HUES64 (cell line): Measurements from ENCODE around the gene SETBP1.

Source experiments
- H3K27ac ChIP-seq: 2 replicates; pipeline ENCODE4 v1.7.0; 2013; ENCODE audit warnings: low read depth, low read length, inconsistent platforms
- H3K27me3 ChIP-seq: 2 replicates; pipeline ENCODE4 v1.6.1; 2013; ENCODE audit warnings: mild to moderate bottlenecking, low read length; ENCODE audit not compliant: insufficient read depth
- H3K36me3 ChIP-seq: 2 replicates; pipeline ENCODE4 v1.6.1; 2013; ENCODE audit warnings: mild to moderate bottlenecking, low read length; ENCODE audit not compliant: insufficient read depth
- H3K4me1 ChIP-seq: 2 replicates; pipeline ENCODE4 v1.6.1; 2013; ENCODE audit warnings: mild to moderate bottlenecking, low read length, moderate library complexity; ENCODE audit not compliant: insufficient read depth
- H3K4me3 ChIP-seq: 2 replicates; pipeline ENCODE4 v1.5.1; 2013; ENCODE audit warnings: mild to moderate bottlenecking, low read length, moderate library complexity
- H3K9ac ChIP-seq: 2 replicates; pipeline ENCODE4 v1.6.1; 2013; ENCODE audit warnings: mild to moderate bottlenecking, low read depth, low read length
- H3K9me3 ChIP-seq: 2 replicates; pipeline ENCODE4 v1.6.1; 2013; ENCODE audit warnings: low read depth, low read length; ENCODE audit not compliant: insufficient read depth
- WGBS: fragments of 150-250, 120-280 bp; methylation state at CpG from one replicate; pipeline ENCODE4 v1.1.7; 2013; ENCODE audit warnings: missing lambda C conversion rate; 5-methylcytosine and 5-hydroxymethylcytosine counted together

The SETBP1 gene

DNA sequence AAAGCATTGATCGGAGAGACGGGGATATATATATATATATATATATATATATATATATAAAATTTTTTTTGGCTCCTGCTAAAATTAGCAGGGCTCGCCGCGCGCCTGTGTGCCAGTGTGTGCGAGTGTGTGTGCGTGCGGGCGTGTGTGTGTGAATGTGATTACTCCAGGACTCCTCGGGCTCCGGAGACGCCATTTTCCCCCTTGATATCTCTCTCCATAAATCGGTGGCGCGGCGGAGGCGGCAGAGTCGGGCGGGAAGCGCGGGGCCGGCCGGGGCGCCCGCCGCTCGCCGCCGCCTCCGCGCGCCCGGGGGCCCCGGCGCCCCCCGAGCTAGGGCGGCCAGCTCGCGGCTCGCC is 795 bp upstream of the SETBP1 start:
- under 1% methylated on average over 39 of the region's 41 CpGs for WGBS
- Histone ChIP-seq H3K9ac (peak overlapping the region; percentile 74), H3K27me3 (peaks cover 14% of the 10 kb centered on the region), H3K27ac (no peak overlapping the region; the same call in 1 of the 2 replicates), H3K36me3 (no peaks in the 10 kb centered on the region), H3K9me3 (no peaks in the 10 kb centered on the region), H3K4me3 (peak overlapping the region; percentile 60), H3K4me1 (peaks cover 25% of the 10 kb centered on the region)

DNA sequence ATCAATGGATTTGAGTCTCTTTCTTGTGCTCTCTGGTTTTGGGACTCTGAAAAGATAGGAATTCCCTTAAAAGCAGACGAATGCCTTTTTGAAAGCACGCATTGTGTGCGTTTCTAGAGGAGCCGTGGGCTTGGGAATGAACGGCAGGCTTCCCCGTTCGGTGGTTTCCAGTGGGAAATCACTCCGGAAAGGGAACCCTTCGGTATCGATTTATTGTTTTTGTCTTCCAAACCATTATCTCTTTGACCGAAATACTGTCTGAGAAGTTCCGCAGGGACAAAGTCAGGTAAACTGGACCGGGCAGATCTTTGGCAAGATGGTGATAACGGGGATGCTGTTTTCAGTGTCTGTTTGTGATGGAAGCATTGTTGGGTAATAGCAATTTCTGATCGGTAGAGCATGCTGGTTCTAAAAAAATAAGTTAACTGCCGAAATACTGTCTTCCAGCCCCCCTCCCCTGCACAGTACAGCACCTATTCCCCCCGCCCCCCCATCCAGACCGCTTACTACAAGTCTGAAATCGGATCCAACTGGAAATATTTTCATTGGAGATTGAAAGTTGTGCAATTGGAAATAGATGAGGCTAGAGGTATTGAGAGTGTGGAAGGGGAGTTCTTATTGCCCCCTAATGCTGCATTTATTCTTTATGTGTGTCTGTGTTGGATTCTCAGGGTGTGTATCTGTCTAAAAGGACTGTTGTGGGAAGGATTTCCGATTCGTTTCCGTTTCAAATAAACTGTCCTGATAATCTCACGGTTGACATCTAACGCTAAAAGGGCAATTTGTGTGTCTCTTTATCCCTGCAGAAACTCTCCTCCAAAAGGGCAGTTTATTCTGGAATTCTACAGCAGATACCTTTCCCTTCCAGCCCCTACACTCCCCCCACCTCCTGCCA is 635 bp downstream of the SETBP1 start:
- Histone ChIP-seq H3K4me1 (peaks cover 25% of the 10 kb centered on the region), H3K4me3 (peak overlapping the region; percentile 60), H3K36me3 (no peaks in the 10 kb centered on the region), H3K9me3 (no peaks in the 10 kb centered on the region), H3K27me3 (peaks cover 14% of the 10 kb centered on the region), H3K9ac (peak overlapping the region; percentile 51; the same call in 1 of the 2 replicates), H3K27ac (no peak overlapping the region)
- WGBS: 12% methylated on average over 22 of the region's 24 CpGs

GRCh38 chr18:44682201-44682870 is 1.6 kb downstream of the SETBP1 start:
- H3K27ac ChIP-seq: peak overlapping the region; percentile 59; the same call in 1 of the 2 replicates
- no peaks in the 10 kb centered on the region for H3K36me3 ChIP-seq
- peaks cover 25% of the 10 kb centered on the region for H3K4me1 ChIP-seq
- H3K27me3 ChIP-seq: peaks cover 14% of the 10 kb centered on the region
- H3K9ac ChIP-seq: peak overlapping the region; percentile 25; the same call in 1 of the 2 replicates
- peak overlapping the region; percentile 60 for H3K4me3 ChIP-seq
- 7% methylated on average over 11 of the region's 12 CpGs for WGBS
- H3K9me3 ChIP-seq: no peaks in the 10 kb centered on the region

GRCh38 chr18:44682871-44683221 is 2.2 kb downstream of the SETBP1 start:
- Histone ChIP-seq H3K9ac (peak overlapping the region; percentile 25; the same call in 1 of the 2 replicates), H3K27me3 (peaks cover 14% of the 10 kb centered on the region), H3K4me3 (peak overlapping the region; percentile 60)

GRCh38 chr18:44683556-44683955 is 2.9 kb downstream of the SETBP1 start:
- H3K9ac ChIP-seq: no peak overlapping the region
- no peaks in the 10 kb centered on the region for H3K9me3 ChIP-seq
- H3K27me3 ChIP-seq: peaks cover 14% of the 10 kb centered on the region
- no peak overlapping the region for H3K4me3 ChIP-seq
- H3K36me3 ChIP-seq: no peaks in the 10 kb centered on the region
- H3K27ac ChIP-seq: no peak overlapping the region
- peaks cover 23% of the 10 kb centered on the region for H3K4me1 ChIP-seq

More at GRCh38 chr18:44682871-44683221, 2.2 kb downstream of the SETBP1 start:
- Histone ChIP-seq H3K36me3 (no peaks in the 10 kb centered on the region), H3K9me3 (no peaks in the 10 kb centered on the region), H3K4me1 (peaks cover 25% of the 10 kb centered on the region), H3K27ac (peak overlapping the region; percentile 59; the same call in 1 of the 2 replicates)
- 2% methylated on average over 4 of the region's 4 CpGs for WGBS

DNA sequence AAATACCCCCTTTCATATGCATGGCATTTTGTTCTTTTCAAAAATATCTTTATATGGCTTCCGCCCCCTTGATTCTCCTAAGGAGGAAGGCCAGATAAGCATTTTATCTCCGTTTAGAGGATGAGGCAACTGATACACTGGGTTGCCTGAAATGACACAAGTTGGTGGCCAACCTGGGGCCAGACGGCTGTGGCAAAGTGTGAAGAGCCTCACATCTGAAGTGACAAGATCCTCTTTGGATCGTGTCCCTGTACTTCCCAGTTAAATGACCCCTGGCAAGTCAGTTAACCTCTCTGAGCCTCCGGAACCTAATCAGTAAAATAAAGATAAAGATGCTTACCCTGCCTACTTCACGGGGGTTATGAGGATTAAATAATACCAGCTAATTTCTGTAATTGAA is 4.6 kb downstream of the SETBP1 start:
- no peaks in the 10 kb centered on the region for H3K9me3 ChIP-seq
- H3K27ac ChIP-seq: no peak overlapping the region
- peaks cover 14% of the 10 kb centered on the region for H3K27me3 ChIP-seq
- H3K4me3 ChIP-seq: no peak overlapping the region
- H3K36me3 ChIP-seq: no peaks in the 10 kb centered on the region
- peaks cover 21% of the 10 kb centered on the region for H3K4me1 ChIP-seq
- H3K9ac ChIP-seq: no peak overlapping the region
- WGBS: 83% methylated on average over 6 of the region's 6 CpGs

DNA sequence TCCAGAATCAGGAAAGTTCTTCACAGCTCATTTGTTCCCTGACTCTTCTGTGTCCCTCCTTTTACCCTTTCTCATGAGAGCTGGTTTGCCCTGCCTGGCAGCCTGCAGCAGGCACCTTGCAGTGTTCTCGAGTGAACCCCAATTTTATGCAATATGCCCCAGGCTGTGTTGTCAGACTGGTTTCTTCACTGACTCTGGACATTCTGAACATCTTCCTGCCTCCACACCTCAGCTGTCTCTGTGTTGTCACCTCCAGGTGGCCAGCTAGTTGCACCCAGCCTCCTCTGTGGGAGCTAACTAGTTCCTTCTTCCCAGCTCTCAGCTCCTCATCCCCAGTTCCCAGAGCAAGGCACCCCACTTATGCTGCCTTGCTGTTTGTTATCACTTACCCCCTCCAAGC is 5.5 kb downstream of the SETBP1 start:
- no peaks in the 10 kb centered on the region for H3K9me3 ChIP-seq
- H3K36me3 ChIP-seq: no peaks in the 10 kb centered on the region
- WGBS: 85% methylated on average over 1 of the region's 1 CpG
- no peak overlapping the region for H3K4me3 ChIP-seq
- H3K27ac ChIP-seq: no peak overlapping the region
- peaks cover 21% of the 10 kb centered on the region for H3K4me1 ChIP-seq
- peaks cover 10% of the 10 kb centered on the region for H3K27me3 ChIP-seq
- no peak overlapping the region for H3K9ac ChIP-seq

DNA sequence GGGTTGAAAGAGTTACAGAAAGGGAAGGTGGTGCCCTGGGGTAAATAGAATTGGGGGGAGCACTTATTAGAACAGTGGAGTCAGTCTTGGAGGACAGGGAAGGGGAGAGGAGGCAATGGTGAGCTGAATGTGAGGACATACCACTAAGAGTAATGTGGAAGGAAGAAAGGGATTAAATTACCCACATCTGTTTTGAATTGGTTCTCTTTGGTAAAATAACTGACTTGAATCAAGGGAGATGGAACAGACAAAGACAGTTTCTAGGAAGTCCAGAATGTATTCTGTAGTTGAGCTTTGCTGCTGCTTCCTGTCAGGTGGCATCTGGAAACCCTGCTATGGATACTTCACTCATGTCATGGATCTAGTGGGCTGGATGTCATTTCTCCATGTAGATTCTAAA is 6.7 kb downstream of the SETBP1 start:
- H3K36me3 ChIP-seq: no peaks in the 10 kb centered on the region
- H3K27me3 ChIP-seq: no peaks in the 10 kb centered on the region
- no peaks in the 10 kb centered on the region for H3K9me3 ChIP-seq
- peaks cover 15% of the 10 kb centered on the region for H3K4me1 ChIP-seq
- H3K27ac ChIP-seq: no peak overlapping the region
- H3K9ac ChIP-seq: no peak overlapping the region
- H3K4me3 ChIP-seq: no peak overlapping the region

GRCh38 chr18:44689736-44690135 is 9.0 kb downstream of the SETBP1 start:
- Histone ChIP-seq H3K4me1 (no peaks in the 10 kb centered on the region), H3K36me3 (no peaks in the 10 kb centered on the region), H3K27ac (no peak overlapping the region), H3K9ac (no peak overlapping the region), H3K9me3 (no peaks in the 10 kb centered on the region), H3K27me3 (no peaks in the 10 kb centered on the region), H3K4me3 (no peak overlapping the region)
- WGBS: 79% methylated on average over 3 of the region's 3 CpGs

DNA sequence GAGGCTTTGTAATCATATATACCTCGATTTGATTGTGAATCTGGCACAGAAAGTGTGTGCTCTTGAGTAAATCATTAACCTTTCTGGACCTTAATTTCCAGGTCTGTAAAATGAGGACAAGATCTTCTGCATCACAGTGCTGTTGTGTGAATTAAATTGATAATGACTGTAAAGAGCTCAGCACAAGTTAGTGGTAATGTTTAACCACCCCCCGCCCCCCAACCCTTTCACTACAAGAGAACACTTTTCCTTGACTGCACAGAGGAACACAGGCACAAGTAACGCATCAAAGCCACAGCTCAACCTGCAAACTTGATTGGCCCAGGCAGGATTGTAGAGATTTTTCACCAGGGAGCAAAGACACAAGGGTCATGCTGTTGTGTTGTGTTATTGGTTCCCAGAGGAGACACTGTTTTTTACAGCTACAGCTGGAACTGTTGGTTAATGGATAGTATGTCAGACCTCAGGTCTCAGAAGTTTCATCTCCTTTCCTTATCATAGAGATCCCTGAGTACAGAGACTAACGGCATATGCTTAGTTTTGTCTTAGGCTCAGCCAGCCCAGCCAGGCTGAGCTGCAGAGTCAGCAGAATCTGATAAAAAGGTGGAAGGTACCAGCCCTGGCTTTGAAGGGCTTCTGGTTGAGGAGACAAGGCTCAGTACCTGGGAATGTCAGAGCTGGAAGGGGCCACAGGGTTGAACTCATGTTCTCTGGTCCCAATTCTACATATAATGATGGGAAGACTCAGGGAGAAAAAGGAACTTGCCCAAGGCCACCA is 10.6 kb downstream of the SETBP1 start:
- WGBS: 94% methylated on average over 3 of the region's 4 CpGs
- H3K27ac ChIP-seq: no peak overlapping the region
- H3K9me3 ChIP-seq: no peaks in the 10 kb centered on the region

More for the DNA sequence above, 10.6 kb downstream of the SETBP1 start:
- H3K36me3 ChIP-seq: no peaks in the 10 kb centered on the region
- H3K27me3 ChIP-seq: no peaks in the 10 kb centered on the region
- no peak overlapping the region for H3K9ac ChIP-seq
- no peak overlapping the region for H3K4me3 ChIP-seq
- peaks cover 6% of the 10 kb centered on the region for H3K4me1 ChIP-seq
